ENCODE measurements around the gene SPEM1.

SPEM1 gene

GRCh38 chr17:7389924-7390910, 29.9 kb upstream of the SPEM1 start:
- H2BK120ac ChIP-seq (ENCODE audit: low read depth, low read length) = no peak overlapping the region
- no peak overlapping the region for H4K91ac ChIP-seq (ENCODE audit: low read depth, low read length, poor library complexity)
- H3K9ac ChIP-seq (ENCODE audit: low read depth, low read length, poor library complexity) = no peak overlapping the region
- H2BK12ac ChIP-seq (ENCODE audit: low read length) = no peak overlapping the region
- H3K23ac ChIP-seq (ENCODE audit: low read depth, low read length, poor library complexity) = no peak overlapping the region
- H3K9me3 ChIP-seq (replicated peaks in 1 of 2; ENCODE audit: control insufficient read depth in 2 of 2, insufficient read depth in 1 of 2, low read depth in 1 of 2, low read length in 2 of 2) = no peaks in the 10 kb centered on the region
- H3K79me1 ChIP-seq (ENCODE audit: low read depth, low read length) = no peaks in the 10 kb centered on the region
- H3K4me2 ChIP-seq (ENCODE audit: insufficient read depth, low read length, poor library complexity, severe bottlenecking) = no peak overlapping the region
- no peak overlapping the region for H3K27ac ChIP-seq (replicated peaks; ENCODE audit: low read length)
- H2BK15ac ChIP-seq (ENCODE audit: low read length) = no peak overlapping the region
- no peak overlapping the region for H4K8ac ChIP-seq (ENCODE audit: low read depth, low read length)
- no CpG with 5 or more reads among the region's 19 CpGs for WGBS, 2 donors (ENCODE audit: extremely low coverage in 2 of 2, insufficient read length in 2 of 2, insufficient replicate concordance in 1 of 2)
- H3K4me1 ChIP-seq (ENCODE audit: control insufficient read depth in 2 of 2, insufficient read depth in 1 of 2, low read depth in 1 of 2, low read length in 2 of 2) = peaks cover 3 to 7% of the 10 kb centered on the region in 2 donors
- H3K27me3 ChIP-seq (ENCODE audit: control insufficient read depth in 3 of 3, insufficient read depth in 3 of 3, low read depth in 1 of 3, low read length in 3 of 3) = no peaks in the 10 kb centered on the region
- no peak overlapping the region for H2AFZ ChIP-seq (ENCODE audit: low read length)
- peaks cover 13 to 38% of the 10 kb centered on the region in 2 donors for H3K36me3 ChIP-seq (replicated peaks in 1 of 2; ENCODE audit: control insufficient read depth in 2 of 2, insufficient read depth in 2 of 2, low read length in 2 of 2)
- no peak overlapping the region for H2AK5ac ChIP-seq (ENCODE audit: low read depth, low read length)
- no peak overlapping the region for H3K18ac ChIP-seq (ENCODE audit: low read length)
- DNase-seq (ENCODE audit: low spot score) = no peak
- H3K4ac ChIP-seq (ENCODE audit: low read length) = no peak overlapping the region
- no peak overlapping the region for H3K14ac ChIP-seq (ENCODE audit: low read length)
- H3K4me3 ChIP-seq (ENCODE audit: low read length in 2 of 2) = no peak overlapping the region
- H2BK5ac ChIP-seq (ENCODE audit: low read length) = no peak overlapping the region

- Histone ChIP-seq H3K23ac (ENCODE audit: low read depth, low read length, poor library complexity) (no peak overlapping the region), H3K4ac (ENCODE audit: low read length) (no peak overlapping the region), H2AFZ (ENCODE audit: low read length) (no peak overlapping the region), H3K4me3 (ENCODE audit: low read length in 2 of 2) (no peak overlapping the region), H3K36me3 (replicated peaks in 1 of 2; ENCODE audit: control insufficient read depth in 2 of 2, insufficient read depth in 2 of 2, low read length in 2 of 2) (peaks cover 13 to 38% of the 10 kb centered on the region in 2 donors), H2AK5ac (ENCODE audit: low read depth, low read length) (no peak overlapping the region), H2BK12ac (ENCODE audit: low read length) (no peak overlapping the region), H3K4me2 (ENCODE audit: insufficient read depth, low read length, poor library complexity, severe bottlenecking) (no peak overlapping the region), H4K8ac (ENCODE audit: low read depth, low read length) (no peak overlapping the region), H2BK15ac (ENCODE audit: low read length) (no peak overlapping the region), H3K9ac (ENCODE audit: low read depth, low read length, poor library complexity) (no peak overlapping the region), H3K4me1 (ENCODE audit: control insufficient read depth in 2 of 2, insufficient read depth in 1 of 2, low read depth in 1 of 2, low read length in 2 of 2) (peaks cover 3 to 7% of the 10 kb centered on the region in 2 donors), H3K14ac (ENCODE audit: low read length) (no peak overlapping the region), H4K91ac (ENCODE audit: low read depth, low read length, poor library complexity) (no peak overlapping the region), H2BK5ac (ENCODE audit: low read length) (no peak overlapping the region), H3K9me3 (replicated peaks in 1 of 2; ENCODE audit: control insufficient read depth in 2 of 2, insufficient read depth in 1 of 2, low read depth in 1 of 2, low read length in 2 of 2) (peaks cover 0 to 1% of the 10 kb centered on the region in 2 donors), H3K79me1 (ENCODE audit: low read depth, low read length) (no peaks in the 10 kb centered on the region), H3K18ac (ENCODE audit: low read length) (no peak overlapping the region), H2BK120ac (ENCODE audit: low read depth, low read length) (no peak overlapping the region), H3K27ac (replicated peaks; ENCODE audit: low read length) (no peak overlapping the region), H3K27me3 (ENCODE audit: control insufficient read depth in 3 of 3, insufficient read depth in 3 of 3, low read depth in 1 of 3, low read length in 3 of 3) (no peaks in the 10 kb centered on the region)
- DNase-seq (ENCODE audit: low spot score) = no peak
- WGBS, 2 donors (ENCODE audit: extremely low coverage in 2 of 2, insufficient read length in 2 of 2, insufficient replicate concordance in 1 of 2) = no CpG with 5 or more reads among the region's 2 CpGs
Measured at GRCh38 chr17:7391307-7391706, 28.8 kb upstream of the SPEM1 start.

GRCh38 chr17:7392696-7393612, 27.2 kb upstream of the SPEM1 start:
- no CpG with 5 or more reads among the region's 42 CpGs for WGBS, 2 donors (ENCODE audit: extremely low coverage in 2 of 2, insufficient read length in 2 of 2, insufficient replicate concordance in 1 of 2)
- Histone ChIP-seq H3K27me3 (ENCODE audit: control insufficient read depth in 3 of 3, insufficient read depth in 3 of 3, low read depth in 1 of 3, low read length in 3 of 3) (no peaks in the 10 kb centered on the region), H2AK5ac (ENCODE audit: low read depth, low read length) (peak overlapping the region; percentile 83), H3K4me3 (ENCODE audit: low read length in 2 of 2) (peak overlapping the region; percentile 56 to 88), H3K23ac (ENCODE audit: low read depth, low read length, poor library complexity) (peak overlapping the region; percentile 21), H2BK5ac (ENCODE audit: low read length) (no peak overlapping the region), H2AFZ (ENCODE audit: low read length) (no peak overlapping the region), H2BK15ac (ENCODE audit: low read length) (no peak overlapping the region), H3K18ac (ENCODE audit: low read length) (peak overlapping the region; percentile 94), H3K4ac (ENCODE audit: low read length) (no peak overlapping the region), H4K8ac (ENCODE audit: low read depth, low read length) (no peak overlapping the region), H2BK120ac (ENCODE audit: low read depth, low read length) (no peak overlapping the region), H3K27ac (replicated peaks; ENCODE audit: low read length) (no peak overlapping the region), H2BK12ac (ENCODE audit: low read length) (no peak overlapping the region), H3K36me3 (replicated peaks in 1 of 2; ENCODE audit: control insufficient read depth in 2 of 2, insufficient read depth in 2 of 2, low read length in 2 of 2) (peaks cover 13 to 38% of the 10 kb centered on the region in 2 donors), H3K14ac (ENCODE audit: low read length) (no peak overlapping the region), H4K91ac (ENCODE audit: low read depth, low read length, poor library complexity) (no peak overlapping the region), H3K9me3 (replicated peaks in 1 of 2; ENCODE audit: control insufficient read depth in 2 of 2, insufficient read depth in 1 of 2, low read depth in 1 of 2, low read length in 2 of 2) (peaks cover 0 to 1% of the 10 kb centered on the region in 2 donors), H3K79me1 (ENCODE audit: low read depth, low read length) (no peaks in the 10 kb centered on the region), H3K9ac (ENCODE audit: low read depth, low read length, poor library complexity) (no peak overlapping the region), H3K4me2 (ENCODE audit: insufficient read depth, low read length, poor library complexity, severe bottlenecking) (peak overlapping the region; percentile 99), H3K4me1 (ENCODE audit: control insufficient read depth in 2 of 2, insufficient read depth in 1 of 2, low read depth in 1 of 2, low read length in 2 of 2) (peaks cover 3 to 7% of the 10 kb centered on the region in 2 donors)
- no peak for DNase-seq (ENCODE audit: low spot score)

All from neuronal stem cell (in vitro differentiated cells).